GM21529 (cell line): ENCODE results near the gene FRAS1.
"Not testable (repeated sequence)": the region's sequence is repeated elsewhere in the genome, so short reads cannot be mapped to it uniquely, and the experiment has no call there.

Source experiments
- ATAC-seq: cut with Tn5 transposase; IDR thresholded peaks from one replicate; pipeline ENCODE4 v1.9.1; 2021; ENCODE audit not compliant: unreplicated experiment

Gene FRAS1

GRCh38 chr4:78210694-78211410, 153.7 kb downstream of the FRAS1 start:
- no peak for ATAC-seq

GRCh38 chr4:78213218-78213617, 156.1 kb downstream of the FRAS1 start:
- no peak for ATAC-seq

- no peak for ATAC-seq
Measured at GRCh38 chr4:78214078-78214477, 157.0 kb downstream of the FRAS1 start.

GRCh38 chr4:78217557-78217956, 160.4 kb downstream of the FRAS1 start:
- no peak for ATAC-seq

GRCh38 chr4:78218260-78218659, 161.1 kb downstream of the FRAS1 start:
- no peak for ATAC-seq

- ATAC-seq, result no peak
Measured at GRCh38 chr4:78219825-78220224, 162.7 kb downstream of the FRAS1 start.

GRCh38 chr4:78220283-78220682, 163.2 kb downstream of the FRAS1 start:
- no peak for ATAC-seq

GRCh38 chr4:78222575-78223186, 165.6 kb downstream of the FRAS1 start:
- ATAC-seq, result no peak

- no peak for ATAC-seq
Measured at GRCh38 chr4:78225236-78225635, 168.1 kb downstream of the FRAS1 start.

GRCh38 chr4:78226279-78226678, 169.2 kb downstream of the FRAS1 start:
- no peak for ATAC-seq

GRCh38 chr4:78227411-78228057, 170.4 kb downstream of the FRAS1 start:
- no peak for ATAC-seq

GRCh38 chr4:78235800-78236199, 178.7 kb downstream of the FRAS1 start:
- ATAC-seq, result no peak

- ATAC-seq, result no peak
Measured at GRCh38 chr4:78237360-78237759, 180.2 kb downstream of the FRAS1 start.

GRCh38 chr4:78242071-78242470, 184.9 kb downstream of the FRAS1 start:
- no peak for ATAC-seq

GRCh38 chr4:78244705-78245485, 187.8 kb downstream of the FRAS1 start:
- no peak for ATAC-seq

GRCh38 chr4:78247536-78248285, 190.6 kb downstream of the FRAS1 start:
- ATAC-seq, result no peak

GRCh38 chr4:78250500-78250899, 193.4 kb downstream of the FRAS1 start:
- no peak for ATAC-seq

- not testable (repeated sequence) for ATAC-seq
Measured at GRCh38 chr4:78252773-78253172, 195.7 kb downstream of the FRAS1 start.

- no peak for ATAC-seq
Measured at GRCh38 chr4:78254893-78255292, 197.8 kb downstream of the FRAS1 start.

- no peak for ATAC-seq
Measured at GRCh38 chr4:78265006-78265405, 207.9 kb downstream of the FRAS1 start.

GRCh38 chr4:78267790-78268189, 210.7 kb downstream of the FRAS1 start:
- ATAC-seq, result no peak
